K562 (cell line): ENCODE results near the gene CREB3L1. TPM values are rescaled to one million over a fixed set of nuclear protein-coding genes. Genes with fewer than 3 reads are reported as not detected.

Experiments used
- ATAC-seq: fragments of 200-7000 bp; cut with Tn5 transposase; 3 replicates; pipeline ENCODE4 v1.9.1; 2020; ENCODE audit warnings: moderate library complexity
- BruUV-seq: library from RNA; stranded (reverse); fragments of 400-500 nt; replicated peaks from 2 replicates; lab custom pipeline; 2021; lab: Mats Ljungman, UMichigan
- CTCF ChIA-PET: fragments of 300-600 bp; formaldehyde crosslinking; extraction: SDS; loops from one replicate; lab custom pipeline; 2021; ENCODE audit warnings: low intra/inter-chr PET ratio; lab: Yijun Ruan, JAX
- POLR2A ChIA-PET: fragments of 300-600, 350-650 bp; sonication (Branson Sonifier 250); formaldehyde crosslinking; extraction: SDS; loops from one replicate; lab custom pipeline; 2021; ENCODE audit warnings: antibody characterized with exemption, inconsistent platforms; lab: Yijun Ruan, JAX
- DNase-seq, 4 experiments: peaks; one replicate each; pipeline versions ENCODE4 v3.0.0 to v3.0.0-alpha.2; 2011 to 2018; ENCODE audit warnings: low spot score in 3 of 4, mixed read lengths in 3 of 4; ENCODE audit errors: extremely low read depth in 1 of 4
- FAIRE-seq: peaks from 2 replicates; lab custom pipeline; 2011; peaks lifted over from hg19 to GRCh38; lab: Jason Lieb, UNC
- H2AFZ ChIP-seq: 2 replicates; pipeline ENCODE4 v1.6.0; 2011; ENCODE audit warnings: low read depth, low read length, control low read depth, inconsistent platforms
- H3K27ac ChIP-seq: fragments of 200-600 bp; 3 replicates; pipeline ENCODE4 v1.8.0; 2011; ENCODE audit warnings: low read depth, mild to moderate bottlenecking, control low read depth, inconsistent platforms, low read length, moderate library complexity, mixed read lengths; ENCODE audit errors: extremely low read depth
- H3K27me3 ChIP-seq, 2 experiments: fragments of 300-600 bp in 1 of 2; 2 replicates in 1 of 2; 3 replicates in 1 of 2; pipeline versions ENCODE4 v1.6.0 to v1.8.0; 2011; ENCODE audit warnings: inconsistent platforms in 2 of 2, low read length in 2 of 2, mild to moderate bottlenecking in 1 of 2, mixed read lengths in 1 of 2, moderate library complexity in 1 of 2; ENCODE audit not compliant: control insufficient read depth in 2 of 2, insufficient read depth in 2 of 2
- H3K36me3 ChIP-seq: fragments of 300-600 bp; 3 replicates; pipeline ENCODE4 v1.8.0; 2011; ENCODE audit warnings: mild to moderate bottlenecking, low read length, inconsistent platforms; ENCODE audit not compliant: control insufficient read depth, insufficient read depth
- H3K4me1 ChIP-seq, 2 experiments: fragments of 200-600 bp in 1 of 2; replicated peaks in 1 of 2; 2 replicates in 1 of 2; 3 replicates in 1 of 2; pipeline versions ENCODE4 v1.5.1 to v1.8.0; 2011; ENCODE audit warnings: inconsistent platforms in 2 of 2, low read length in 2 of 2, mild to moderate bottlenecking in 1 of 2, mixed read lengths in 1 of 2, moderate library complexity in 1 of 2; ENCODE audit not compliant: control insufficient read depth in 2 of 2, insufficient read depth in 2 of 2
- H3K4me2 ChIP-seq: 2 replicates; pipeline ENCODE4 v1.6.1; 2011; ENCODE audit warnings: low read length, control low read depth, inconsistent platforms, mixed read lengths; ENCODE audit not compliant: insufficient read depth
- H3K4me3 ChIP-seq: fragments of 200-600 bp; sonication (generic), shearing (Covaris generic); 2 replicates; pipeline ENCODE4 v1.5.1; 2016; ENCODE audit warnings: control low read depth, inconsistent platforms
- H3K79me2 ChIP-seq: fragments of 200-600 bp; 3 replicates; pipeline ENCODE4 v1.8.0; 2011; ENCODE audit warnings: low read length, inconsistent platforms; ENCODE audit not compliant: control insufficient read depth, insufficient read depth
- H3K9ac ChIP-seq, 2 experiments: 2 replicates each; pipeline versions ENCODE4 v1.6.0 to v1.6.1; 2011; ENCODE audit warnings: low read depth in 2 of 2, low read length in 2 of 2, control low read depth in 1 of 2, inconsistent platforms in 1 of 2, mild to moderate bottlenecking in 1 of 2, mixed read lengths in 1 of 2; ENCODE audit not compliant: insufficient read depth in 1 of 2
- H3K9me1 ChIP-seq: one replicate; pipeline ENCODE4 v1.6.0; 2011; ENCODE audit warnings: inconsistent platforms, mild to moderate bottlenecking, low read length, moderate library complexity; ENCODE audit not compliant: control insufficient read depth, insufficient read depth
- H3K9me3 ChIP-seq: replicated peaks from 2 replicates; pipeline ENCODE4 v1.5.1; 2011; ENCODE audit warnings: low read depth, low read length, inconsistent platforms; ENCODE audit not compliant: control insufficient read depth, insufficient read depth
- H4K20me1 ChIP-seq: replicated peaks from 2 replicates; pipeline ENCODE4 v1.6.1; 2011; ENCODE audit warnings: low read length, inconsistent platforms, mixed read lengths; ENCODE audit not compliant: control insufficient read depth, insufficient read depth
- CBFA2T2 ChIP-seq: fragments of 450-650 bp; conservative IDR thresholded peaks from 2 replicates; pipeline ENCODE4 v1.6.1; 2017; ENCODE audit warnings: mild to moderate bottlenecking
- CBFA2T3 ChIP-seq: fragments of 450-650 bp; IDR thresholded peaks from 2 replicates; pipeline ENCODE4 v1.6.1; 2017
- ELF1 ChIP-seq: fragments of 200-800 bp; sonication (Bioruptor generic); IDR thresholded peaks from 2 replicates; pipeline ENCODE4 v1.6.1; 2016; ENCODE audit warnings: missing genetic modification characterization, missing compliant biosample characterization
- GTF2E2 ChIP-seq: fragments of 200-800 bp; sonication (Bioruptor generic); IDR thresholded peaks from 2 replicates; pipeline ENCODE4 v1.6.1; 2016; ENCODE audit warnings: missing genetic modification characterization, missing compliant biosample characterization
- HDAC2 ChIP-seq: fragments of 450-650 bp; IDR thresholded peaks from 2 replicates; pipeline ENCODE4 v1.6.1; 2016; ENCODE audit warnings: mild to moderate bottlenecking
- KDM2B ChIP-seq: fragments of 250-450 bp; sonication (Bioruptor Pico); IDR thresholded peaks from 2 replicates; pipeline ENCODE4 v1.8.0; 2021; ENCODE audit warnings: mild to moderate bottlenecking, moderate library complexity
- MEIS2 ChIP-seq: fragments of 450-650 bp; IDR thresholded peaks from 2 replicates; pipeline ENCODE4 v1.6.1; 2014; ENCODE audit warnings: mild to moderate bottlenecking; ENCODE audit not compliant: partially characterized antibody
- NR2C1 ChIP-seq, 2 experiments: fragments of 450-650 bp; IDR thresholded peaks; 2 replicates each; pipeline ENCODE4 v1.6.1; 2017; ENCODE audit warnings: mild to moderate bottlenecking in 2 of 2, antibody characterized with exemption in 1 of 2, inconsistent platforms in 1 of 2, missing compliant biosample characterization in 1 of 2, missing genetic modification characterization in 1 of 2
- RHOXF2B ChIP-seq: fragments of 250-450 bp; sonication (Bioruptor Pico); conservative IDR thresholded peaks from 2 replicates; pipeline ENCODE4 v1.5.1; 2021
- SAP30 ChIP-seq: fragments of 200-600 bp; sonication (generic); IDR thresholded peaks from 2 replicates; pipeline ENCODE4 v1.6.1; 2012; ENCODE audit warnings: borderline replicate concordance, low read depth, mild to moderate bottlenecking, moderate library complexity, low read length, control low read depth, inconsistent platforms; ENCODE audit not compliant: insufficient read depth, poor library complexity, severe bottlenecking
- TRIM24 ChIP-seq, 2 experiments: fragments of 450-650 bp; IDR thresholded peaks; 2 replicates each; pipeline ENCODE4 v1.6.1; 2016
- ZFP30 ChIP-seq: fragments of 250-450 bp; sonication (Bioruptor Pico); IDR thresholded peaks from 2 replicates; pipeline ENCODE4 v1.8.0; 2022; ENCODE audit warnings: moderate library complexity, mild to moderate bottlenecking, inconsistent platforms, borderline replicate concordance
- ZZZ3 ChIP-seq: fragments of 450-650 bp; IDR thresholded peaks from 2 replicates; pipeline ENCODE4 v1.6.1; 2016; ENCODE audit warnings: antibody characterized with exemption, mild to moderate bottlenecking, moderate library complexity
- WGBS: fragments of 100-300 bp; shearing (Covaris generic); methylation state at CpG from one replicate; pipeline ENCODE4 v1.1.6; 2016; ENCODE audit warnings: low coverage, mixed read lengths; ENCODE audit not compliant: insufficient coverage; ENCODE audit errors: missing lambda C conversion rate; 5-methylcytosine and 5-hydroxymethylcytosine counted together
- in situ Hi-C: fragments of 300-500 bp; cut with MboI; formaldehyde crosslinking; loops from 4 replicates; pipeline ENCODE4 v1.15.0; 2018; ENCODE audit warnings: inconsistent platforms, mixed read lengths
- intact Hi-C: fragments of 100-400 bp; cut with micrococcal nuclease; formaldehyde crosslinking; loops from 2 replicates; pipeline ENCODE4 v1.14.2; 2022
- polyA plus RNA-seq, 8 experiments: library from polyadenylated mRNA; depleted of rRNA in 4 of 8; stranded (reverse) in 5 of 8; unstranded in 3 of 8; fragments of >200 nt; fragmentation: Nextera tagmentation in 2 of 8; fragmentation: Illumina TruSeq in 1 of 8; extraction: Ambion mirVana in 2 of 8; extraction: Trizol in 1 of 8; gene quantifications; 2 replicates each; pipeline versions ENCODE4 v1.2.1 to v1.2.3, GENCODE V29; 2011 to 2014; ENCODE audit warnings: inconsistent platforms in 1 of 8, missing spikeins in 1 of 8
- total RNA-seq, 7 experiments: library from RNA; depleted of rRNA in 6 of 7; stranded (reverse); fragments of >200 nt in 6 of 7; fragmentation: Illumina TruSeq in 2 of 7; extraction: Trizol in 2 of 7; gene quantifications; 2 replicates each; pipeline versions ENCODE4 v1.2.1 to v1.2.3, GENCODE V29; 2011 to 2021; ENCODE audit warnings: low replicate concordance in 1 of 7
- TF ChIP-seq, protein P1 (sequence below): fragments of 450-650 bp; formaldehyde crosslinking; IDR thresholded peaks from 2 replicates; pipeline ENCODE4 v1.4.0; 2020; ENCODE audit warnings: mild to moderate bottlenecking, moderate library complexity
- TF ChIP-seq, protein P2 (sequence below): fragments of 250-450 bp; sonication (Bioruptor Pico); IDR thresholded peaks from 2 replicates; pipeline ENCODE4 v1.8.0; 2021; ENCODE audit warnings: mild to moderate bottlenecking, moderate library complexity
- TF ChIP-seq, protein P3 (sequence below): sonication (generic); formaldehyde crosslinking; IDR thresholded peaks from 2 replicates; pipeline ENCODE4 v1.8.0; 2022; ENCODE audit warnings: missing genetic modification reagents, mild to moderate bottlenecking, moderate library complexity, borderline replicate concordance
- TF ChIP-seq, protein P4 (sequence below): fragments of 200-800 bp; sonication (Bioruptor generic); IDR thresholded peaks from 2 replicates; pipeline ENCODE4 v1.6.1; 2017; ENCODE audit warnings: missing genetic modification characterization, missing compliant biosample characterization

Gene CREB3L1
- total and polyA plus RNA-seq, 9 of the 15 experiments (the other 6 are each of a cell fraction or from before 2014, with no cell fraction given) = 1.2 to 27.6 (median 3.7) TPM

DNA sequence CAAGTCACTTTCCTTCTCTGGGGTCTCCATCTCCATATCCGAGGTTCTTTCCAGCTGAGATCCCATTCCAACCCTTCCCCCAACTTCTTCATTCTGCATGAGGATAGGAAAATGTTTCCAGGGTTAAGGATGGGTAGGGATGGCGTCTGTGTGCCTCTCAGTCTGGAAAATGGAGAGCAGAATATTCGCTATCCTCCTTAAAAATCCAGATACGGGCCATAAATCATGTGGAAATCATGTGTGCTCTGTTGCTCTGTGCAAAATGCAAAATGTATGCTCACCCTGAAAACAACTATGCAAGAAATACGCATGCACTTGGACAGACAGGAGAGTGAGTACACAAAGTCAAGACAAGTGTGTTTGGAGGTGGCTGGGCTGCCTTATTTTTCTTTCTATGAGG, 3.2 kb downstream of the CREB3L1 start (continued):
- peak; percentile 64 for TF ChIP-seq MEIS2
- TF ChIP-seq ZFP30 (CRISPR knock-in tag) = no peak
- 0 out of 2 replicates have a peak, but pooled peaks have one; percentile 5 for TF ChIP-seq HDAC2
- no peak for TF ChIP-seq KDM2B (CRISPR knock-in tag)

DNA sequence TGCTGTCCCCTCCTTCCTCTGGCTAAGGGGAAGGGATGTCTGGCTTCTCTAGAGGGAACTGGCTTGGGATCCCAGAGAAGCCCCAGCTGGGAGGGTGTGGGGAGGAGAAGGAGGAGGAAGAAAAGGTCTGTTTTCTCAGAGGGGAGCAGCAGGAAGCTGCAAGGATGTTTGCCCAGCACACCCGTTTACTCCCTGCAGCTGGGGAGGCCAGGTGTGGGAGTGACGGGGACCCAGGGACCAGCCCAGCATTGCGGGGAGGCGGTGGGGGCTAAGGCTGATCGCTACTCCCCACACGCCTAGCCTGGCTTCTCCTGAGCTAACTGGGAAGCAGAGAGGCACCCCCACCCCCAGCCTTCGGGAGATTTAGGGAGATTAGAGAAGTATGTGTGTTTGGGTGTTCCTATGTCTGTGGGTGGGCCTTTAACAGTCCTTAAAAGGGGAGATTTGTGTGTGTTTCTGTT, 3.9 kb downstream of the CREB3L1 start:
- Histone ChIP-seq H3K9ac (peak overlapping the region; percentile 47 to 87), H3K9me1 (no peaks in the 10 kb centered on the region), H4K20me1 (0 out of 2 replicates have a peak, but pooled peaks cover 3% of the 10 kb centered on the region), H3K79me2 (peaks cover 48% of the 10 kb centered on the region), H3K4me2 (peak overlapping the region; percentile 83), H2AFZ (peak overlapping the region; percentile 34), H3K4me3 (peak overlapping the region; percentile 72), H3K27ac (peak overlapping the region; percentile 44), H3K27me3 (no peaks in the 10 kb centered on the region), H3K4me1 (peaks cover 38 to 42% of the 10 kb centered on the region in 2 experiments), H3K9me3 (no peaks in the 10 kb centered on the region), H3K36me3 (no peaks in the 10 kb centered on the region)
- DNase-seq = peak; percentile 49 to 70 (median 56)
- in situ Hi-C loops = no loop called here
- peak; percentile 70 for FAIRE-seq
- 2% methylated on average over 7 of the region's 7 CpGs for WGBS
- intact Hi-C loops = no loop called here
- ChIA-PET POLR2A (interaction anchor here (0.8 to 1.0 kb wide), 2 partner anchors 14 to 356 kb away, joined by 3 read pairs; no protein-coding TSS in a partner anchor), CTCF (no interaction called here)
- no TSS peak for BruUV-seq
- peak; percentile 47 for ATAC-seq
- TF ChIP-seq, protein P1, sequence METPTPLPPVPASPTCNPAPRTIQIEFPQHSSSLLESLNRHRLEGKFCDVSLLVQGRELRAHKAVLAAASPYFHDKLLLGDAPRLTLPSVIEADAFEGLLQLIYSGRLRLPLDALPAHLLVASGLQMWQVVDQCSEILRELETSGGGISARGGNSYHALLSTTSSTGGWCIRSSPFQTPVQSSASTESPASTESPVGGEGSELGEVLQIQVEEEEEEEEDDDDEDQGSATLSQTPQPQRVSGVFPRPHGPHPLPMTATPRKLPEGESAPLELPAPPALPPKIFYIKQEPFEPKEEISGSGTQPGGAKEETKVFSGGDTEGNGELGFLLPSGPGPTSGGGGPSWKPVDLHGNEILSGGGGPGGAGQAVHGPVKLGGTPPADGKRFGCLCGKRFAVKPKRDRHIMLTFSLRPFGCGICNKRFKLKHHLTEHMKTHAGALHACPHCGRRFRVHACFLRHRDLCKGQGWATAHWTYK = no peak
- TF ChIP-seq, protein P2, sequence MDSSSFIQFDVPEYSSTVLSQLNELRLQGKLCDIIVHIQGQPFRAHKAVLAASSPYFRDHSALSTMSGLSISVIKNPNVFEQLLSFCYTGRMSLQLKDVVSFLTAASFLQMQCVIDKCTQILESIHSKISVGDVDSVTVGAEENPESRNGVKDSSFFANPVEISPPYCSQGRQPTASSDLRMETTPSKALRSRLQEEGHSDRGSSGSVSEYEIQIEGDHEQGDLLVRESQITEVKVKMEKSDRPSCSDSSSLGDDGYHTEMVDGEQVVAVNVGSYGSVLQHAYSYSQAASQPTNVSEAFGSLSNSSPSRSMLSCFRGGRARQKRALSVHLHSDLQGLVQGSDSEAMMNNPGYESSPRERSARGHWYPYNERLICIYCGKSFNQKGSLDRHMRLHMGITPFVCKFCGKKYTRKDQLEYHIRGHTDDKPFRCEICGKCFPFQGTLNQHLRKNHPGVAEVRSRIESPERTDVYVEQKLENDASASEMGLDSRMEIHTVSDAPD = no peak
- TF ChIP-seq RHOXF2B (no peak), CBFA2T2 (peak; percentile 49), TRIM24 (IDR thresholded peaks at IDR 0.05) (no peak), GTF2E2 (tag) (no peak), CBFA2T3 (peak; percentile 55), NR2C1 (IDR thresholded peaks at IDR 0.05) (no peak), NR2C1 (tag; IDR thresholded peaks at IDR 0.05) (no peak), ZZZ3 (no peak), ELF1 (tag) (no peak), SAP30 (peak; percentile 9)
- TF ChIP-seq, protein P3, sequence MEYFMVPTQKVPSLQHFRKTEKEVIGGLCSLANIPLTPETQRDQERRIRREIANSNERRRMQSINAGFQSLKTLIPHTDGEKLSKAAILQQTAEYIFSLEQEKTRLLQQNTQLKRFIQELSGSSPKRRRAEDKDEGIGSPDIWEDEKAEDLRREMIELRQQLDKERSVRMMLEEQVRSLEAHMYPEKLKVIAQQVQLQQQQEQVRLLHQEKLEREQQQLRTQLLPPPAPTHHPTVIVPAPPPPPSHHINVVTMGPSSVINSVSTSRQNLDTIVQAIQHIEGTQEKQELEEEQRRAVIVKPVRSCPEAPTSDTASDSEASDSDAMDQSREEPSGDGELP (CRISPR knock-in tag) = peak; percentile 68
- TF ChIP-seq, protein P4, sequence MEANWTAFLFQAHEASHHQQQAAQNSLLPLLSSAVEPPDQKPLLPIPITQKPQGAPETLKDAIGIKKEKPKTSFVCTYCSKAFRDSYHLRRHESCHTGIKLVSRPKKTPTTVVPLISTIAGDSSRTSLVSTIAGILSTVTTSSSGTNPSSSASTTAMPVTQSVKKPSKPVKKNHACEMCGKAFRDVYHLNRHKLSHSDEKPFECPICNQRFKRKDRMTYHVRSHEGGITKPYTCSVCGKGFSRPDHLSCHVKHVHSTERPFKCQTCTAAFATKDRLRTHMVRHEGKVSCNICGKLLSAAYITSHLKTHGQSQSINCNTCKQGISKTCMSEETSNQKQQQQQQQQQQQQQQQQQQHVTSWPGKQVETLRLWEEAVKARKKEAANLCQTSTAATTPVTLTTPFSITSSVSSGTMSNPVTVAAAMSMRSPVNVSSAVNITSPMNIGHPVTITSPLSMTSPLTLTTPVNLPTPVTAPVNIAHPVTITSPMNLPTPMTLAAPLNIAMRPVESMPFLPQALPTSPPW (CRISPR knock-in tag) = peak; percentile 69
